Ishikawa (cell line): ENCODE data around the gene SYNDIG1L.

ENCODE experiments used
- CEBPB ChIP-seq: IDR thresholded peaks from 2 replicates; pipeline ENCODE4 v1.6.1; 2012
- CREB1 ChIP-seq: IDR thresholded peaks from 2 replicates; pipeline ENCODE4 v1.6.1; 2012; ENCODE audit warnings: low read depth
- EGR1 ChIP-seq: IDR thresholded peaks from 2 replicates; pipeline ENCODE4 v1.6.1; 2012
- EP300 ChIP-seq: IDR thresholded peaks from 2 replicates; pipeline ENCODE4 v1.6.1; 2012; ENCODE audit warnings: borderline replicate concordance
- FOXM1 ChIP-seq: IDR thresholded peaks from 2 replicates; pipeline ENCODE4 v1.6.1; 2012; ENCODE audit warnings: low read depth, borderline replicate concordance
- MAX ChIP-seq: IDR thresholded peaks from 2 replicates; pipeline ENCODE4 v1.6.1; 2012
- NFIC ChIP-seq: IDR thresholded peaks from 2 replicates; pipeline ENCODE4 v1.6.1; 2012
- RAD21 ChIP-seq: IDR thresholded peaks from 2 replicates; pipeline ENCODE4 v1.6.1; 2012; ENCODE audit warnings: low read depth
- REST ChIP-seq: IDR thresholded peaks from 2 replicates; pipeline ENCODE4 v1.6.1; 2012; ENCODE audit warnings: low read depth, mild to moderate bottlenecking
- TAF1 ChIP-seq: IDR thresholded peaks from 2 replicates; pipeline ENCODE4 v1.6.1; 2012; ENCODE audit warnings: low read depth, mild to moderate bottlenecking
- TCF12 ChIP-seq: IDR thresholded peaks from 2 replicates; pipeline ENCODE4 v1.6.1; 2012; ENCODE audit warnings: low read depth
- TEAD4 ChIP-seq: IDR thresholded peaks from 2 replicates; pipeline ENCODE4 v1.6.1; 2012
- USF1 ChIP-seq: IDR thresholded peaks from 2 replicates; pipeline ENCODE4 v1.6.1; 2012
- YY1 ChIP-seq: IDR thresholded peaks from 2 replicates; pipeline ENCODE4 v1.6.1; 2012; ENCODE audit warnings: low read depth
- ZBTB7A ChIP-seq: IDR thresholded peaks from 2 replicates; pipeline ENCODE4 v1.6.1; 2012; ENCODE audit warnings: low read depth

The SYNDIG1L gene

GRCh38 chr14:74469548-74470518 lies 43.8 kb upstream of the SYNDIG1L start:
- TF ChIP-seq ZBTB7A (no peak), EP300 (no peak), MAX (no peak), FOXM1 (no peak), TAF1 (no peak), CREB1 (no peak), EGR1 (no peak), TCF12 (no peak), TEAD4 (no peak)

GRCh38 chr14:74468513-74468912 lies 42.5 kb upstream of the SYNDIG1L start:
- TF ChIP-seq ZBTB7A = no peak
- no peak for TF ChIP-seq USF1
- no peak for TF ChIP-seq EP300
- TF ChIP-seq NFIC = no peak
- no peak for TF ChIP-seq TEAD4
- no peak for TF ChIP-seq EGR1
- no peak for TF ChIP-seq TCF12
- TF ChIP-seq REST = no peak
- TF ChIP-seq MAX = no peak
- TF ChIP-seq YY1 = no peak
- TF ChIP-seq FOXM1 = no peak
- TF ChIP-seq TAF1 = no peak
- no peak for TF ChIP-seq CREB1
- TF ChIP-seq CEBPB = no peak
- TF ChIP-seq RAD21 = no peak

- TF ChIP-seq EGR1 (no peak), FOXM1 (no peak), NFIC (no peak), USF1 (no peak), MAX (no peak), REST (no peak), ZBTB7A (no peak), TEAD4 (no peak), TCF12 (no peak), EP300 (no peak), CEBPB (no peak), YY1 (no peak), TAF1 (no peak), CREB1 (no peak), RAD21 (no peak)
Measured at GRCh38 chr14:74465335-74465734, 39.3 kb upstream of the SYNDIG1L start.

GRCh38 chr14:74464785-74465184 lies 38.8 kb upstream of the SYNDIG1L start:
- no peak for TF ChIP-seq TAF1
- no peak for TF ChIP-seq NFIC
- no peak for TF ChIP-seq USF1
- no peak for TF ChIP-seq EP300
- no peak for TF ChIP-seq TEAD4
- TF ChIP-seq CEBPB = no peak
- TF ChIP-seq REST = no peak
- no peak for TF ChIP-seq ZBTB7A
- no peak for TF ChIP-seq YY1
- TF ChIP-seq TCF12 = no peak
- no peak for TF ChIP-seq RAD21
- no peak for TF ChIP-seq FOXM1
- no peak for TF ChIP-seq CREB1
- no peak for TF ChIP-seq EGR1
- TF ChIP-seq MAX = no peak
